K562 (cell line): ENCODE measurements around the gene RNF43. TPM values are rescaled to one million over a fixed set of nuclear protein-coding genes. Genes with fewer than 3 reads are reported as not detected.

Experiments
- ATAC-seq: fragments of 200-7000 bp; cut with Tn5 transposase; 3 replicates; pipeline ENCODE4 v1.9.1; 2020; ENCODE audit warnings: moderate library complexity
- BruUV-seq: library from RNA; stranded (reverse); fragments of 400-500 nt; replicated peaks from 2 replicates; lab custom pipeline; 2021; lab: Mats Ljungman, UMichigan
- CTCF ChIA-PET: fragments of 300-600 bp; formaldehyde crosslinking; extraction: SDS; loops from one replicate; lab custom pipeline; 2021; ENCODE audit warnings: low intra/inter-chr PET ratio; lab: Yijun Ruan, JAX
- POLR2A ChIA-PET: fragments of 300-600, 350-650 bp; sonication (Branson Sonifier 250); formaldehyde crosslinking; extraction: SDS; loops from one replicate; lab custom pipeline; 2021; ENCODE audit warnings: antibody characterized with exemption, inconsistent platforms; lab: Yijun Ruan, JAX
- DNase-seq, 4 experiments: peaks; one replicate each; pipeline versions ENCODE4 v3.0.0 to v3.0.0-alpha.2; 2011 to 2018; ENCODE audit warnings: low spot score in 3 of 4, mixed read lengths in 3 of 4; ENCODE audit errors: extremely low read depth in 1 of 4
- FAIRE-seq: peaks from 2 replicates; lab custom pipeline; 2011; peaks lifted over from hg19 to GRCh38; lab: Jason Lieb, UNC
- H2AFZ ChIP-seq: 2 replicates; pipeline ENCODE4 v1.6.0; 2011; ENCODE audit warnings: low read depth, low read length, control low read depth, inconsistent platforms
- H3K27ac ChIP-seq: fragments of 200-600 bp; 3 replicates; pipeline ENCODE4 v1.8.0; 2011; ENCODE audit warnings: low read depth, mild to moderate bottlenecking, control low read depth, inconsistent platforms, low read length, moderate library complexity, mixed read lengths; ENCODE audit errors: extremely low read depth
- H3K27me3 ChIP-seq, 2 experiments: fragments of 300-600 bp in 1 of 2; 2 replicates in 1 of 2; 3 replicates in 1 of 2; pipeline versions ENCODE4 v1.6.0 to v1.8.0; 2011; ENCODE audit warnings: inconsistent platforms in 2 of 2, low read length in 2 of 2, mild to moderate bottlenecking in 1 of 2, mixed read lengths in 1 of 2, moderate library complexity in 1 of 2; ENCODE audit not compliant: control insufficient read depth in 2 of 2, insufficient read depth in 2 of 2
- H3K36me3 ChIP-seq: fragments of 300-600 bp; 3 replicates; pipeline ENCODE4 v1.8.0; 2011; ENCODE audit warnings: mild to moderate bottlenecking, low read length, inconsistent platforms; ENCODE audit not compliant: control insufficient read depth, insufficient read depth
- H3K4me1 ChIP-seq, 2 experiments: fragments of 200-600 bp in 1 of 2; replicated peaks in 1 of 2; 2 replicates in 1 of 2; 3 replicates in 1 of 2; pipeline versions ENCODE4 v1.5.1 to v1.8.0; 2011; ENCODE audit warnings: inconsistent platforms in 2 of 2, low read length in 2 of 2, mild to moderate bottlenecking in 1 of 2, mixed read lengths in 1 of 2, moderate library complexity in 1 of 2; ENCODE audit not compliant: control insufficient read depth in 2 of 2, insufficient read depth in 2 of 2
- H3K4me2 ChIP-seq: 2 replicates; pipeline ENCODE4 v1.6.1; 2011; ENCODE audit warnings: low read length, control low read depth, inconsistent platforms, mixed read lengths; ENCODE audit not compliant: insufficient read depth
- H3K4me3 ChIP-seq: fragments of 200-600 bp; sonication (generic), shearing (Covaris generic); 2 replicates; pipeline ENCODE4 v1.5.1; 2016; ENCODE audit warnings: control low read depth, inconsistent platforms
- H3K79me2 ChIP-seq: fragments of 200-600 bp; 3 replicates; pipeline ENCODE4 v1.8.0; 2011; ENCODE audit warnings: low read length, inconsistent platforms; ENCODE audit not compliant: control insufficient read depth, insufficient read depth
- H3K9ac ChIP-seq, 2 experiments: 2 replicates each; pipeline versions ENCODE4 v1.6.0 to v1.6.1; 2011; ENCODE audit warnings: low read depth in 2 of 2, low read length in 2 of 2, control low read depth in 1 of 2, inconsistent platforms in 1 of 2, mild to moderate bottlenecking in 1 of 2, mixed read lengths in 1 of 2; ENCODE audit not compliant: insufficient read depth in 1 of 2
- H3K9me1 ChIP-seq: one replicate; pipeline ENCODE4 v1.6.0; 2011; ENCODE audit warnings: inconsistent platforms, mild to moderate bottlenecking, low read length, moderate library complexity; ENCODE audit not compliant: control insufficient read depth, insufficient read depth
- H3K9me3 ChIP-seq: replicated peaks from 2 replicates; pipeline ENCODE4 v1.5.1; 2011; ENCODE audit warnings: low read depth, low read length, inconsistent platforms; ENCODE audit not compliant: control insufficient read depth, insufficient read depth
- H4K20me1 ChIP-seq: replicated peaks from 2 replicates; pipeline ENCODE4 v1.6.1; 2011; ENCODE audit warnings: low read length, inconsistent platforms, mixed read lengths; ENCODE audit not compliant: control insufficient read depth, insufficient read depth
- ATF3 ChIP-seq, 2 experiments: fragments of 450-650 bp in 1 of 2; sonication (generic) in 1 of 2; formaldehyde crosslinking in 1 of 2; IDR thresholded peaks in 1 of 2; conservative IDR thresholded peaks in 1 of 2; 2 replicates each; pipeline versions ENCODE4 v1.6.1 to v1.8.1; 2016 to 2023; ENCODE audit warnings: mild to moderate bottlenecking in 2 of 2, moderate library complexity in 2 of 2, inconsistent platforms in 1 of 2, missing genetic modification reagents in 1 of 2
- CHAMP1 ChIP-seq: fragments of 450-650 bp; IDR thresholded peaks from 2 replicates; pipeline ENCODE4 v1.6.1; 2016; ENCODE audit warnings: mild to moderate bottlenecking
- FOSL1 ChIP-seq: fragments of 200-800 bp; sonication (Bioruptor generic); conservative IDR thresholded peaks from 2 replicates; pipeline ENCODE4 v1.6.1; 2016; ENCODE audit warnings: missing genetic modification characterization, missing compliant biosample characterization
- JUND ChIP-seq, 2 experiments: IDR thresholded peaks; 2 replicates in 1 of 2; 3 replicates in 1 of 2; pipeline ENCODE4 v1.6.1; 2011; ENCODE audit warnings: borderline replicate concordance in 2 of 2, low read depth in 2 of 2, low read length in 2 of 2, improper control_type of control experiment in 1 of 2, missing biosample characterization in 1 of 2, missing genetic modification characterization in 1 of 2, missing genetic modification reagents in 1 of 2
- MAZ ChIP-seq, 2 experiments: fragments of 450-650 bp in 1 of 2; sonication (generic) in 1 of 2; formaldehyde crosslinking; IDR thresholded peaks in 1 of 2; conservative IDR thresholded peaks in 1 of 2; 2 replicates each; pipeline versions ENCODE4 v1.4.0 to v1.5.0; 2020; ENCODE audit warnings: mild to moderate bottlenecking in 1 of 2, missing genetic modification reagents in 1 of 2
- NR2C1 ChIP-seq, 2 experiments: fragments of 450-650 bp; IDR thresholded peaks; 2 replicates each; pipeline ENCODE4 v1.6.1; 2017; ENCODE audit warnings: mild to moderate bottlenecking in 2 of 2, antibody characterized with exemption in 1 of 2, inconsistent platforms in 1 of 2, missing compliant biosample characterization in 1 of 2, missing genetic modification characterization in 1 of 2
- NR3C1 ChIP-seq: sonication (generic); formaldehyde crosslinking; IDR thresholded peaks from 2 replicates; pipeline ENCODE4 v1.8.1; 2022; ENCODE audit warnings: missing genetic modification reagents
- SMARCA4 ChIP-seq: fragments of 450-650 bp; IDR thresholded peaks from 2 replicates; pipeline ENCODE4 v1.6.1; 2016
- SOX6 ChIP-seq: fragments of 450-650 bp; IDR thresholded peaks from 2 replicates; pipeline ENCODE4 v1.6.1; 2014; ENCODE audit warnings: mild to moderate bottlenecking
- TFAP4 ChIP-seq: sonication (generic); formaldehyde crosslinking; IDR thresholded peaks from 2 replicates; pipeline ENCODE4 v1.8.0; 2022; ENCODE audit warnings: missing genetic modification reagents, mild to moderate bottlenecking, moderate library complexity, borderline replicate concordance
- ZNF592 ChIP-seq: fragments of 450-650 bp; IDR thresholded peaks from 2 replicates; pipeline ENCODE4 v1.6.1; 2017; ENCODE audit warnings: antibody characterized with exemption, mild to moderate bottlenecking
- ZNF717 ChIP-seq: fragments of 250-450 bp; sonication (Bioruptor Pico); IDR thresholded peaks from 2 replicates; pipeline ENCODE4 v1.5.0; 2021
- WGBS: fragments of 100-300 bp; shearing (Covaris generic); methylation state at CpG from one replicate; pipeline ENCODE4 v1.1.6; 2016; ENCODE audit warnings: low coverage, mixed read lengths; ENCODE audit not compliant: insufficient coverage; ENCODE audit errors: missing lambda C conversion rate; 5-methylcytosine and 5-hydroxymethylcytosine counted together
- in situ Hi-C: fragments of 300-500 bp; cut with MboI; formaldehyde crosslinking; loops from 4 replicates; pipeline ENCODE4 v1.15.0; 2018; ENCODE audit warnings: inconsistent platforms, mixed read lengths
- intact Hi-C: fragments of 100-400 bp; cut with micrococcal nuclease; formaldehyde crosslinking; loops from 2 replicates; pipeline ENCODE4 v1.14.2; 2022
- polyA plus RNA-seq, 8 experiments: library from polyadenylated mRNA; depleted of rRNA in 4 of 8; stranded (reverse) in 5 of 8; unstranded in 3 of 8; fragments of >200 nt; fragmentation: Nextera tagmentation in 2 of 8; fragmentation: Illumina TruSeq in 1 of 8; extraction: Ambion mirVana in 2 of 8; extraction: Trizol in 1 of 8; gene quantifications; 2 replicates each; pipeline versions ENCODE4 v1.2.1 to v1.2.3, GENCODE V29; 2011 to 2014; ENCODE audit warnings: inconsistent platforms in 1 of 8, missing spikeins in 1 of 8
- total RNA-seq, 7 experiments: library from RNA; depleted of rRNA in 6 of 7; stranded (reverse); fragments of >200 nt in 6 of 7; fragmentation: Illumina TruSeq in 2 of 7; extraction: Trizol in 2 of 7; gene quantifications; 2 replicates each; pipeline versions ENCODE4 v1.2.1 to v1.2.3, GENCODE V29; 2011 to 2021; ENCODE audit warnings: low replicate concordance in 1 of 7

RNF43 gene
- total and polyA plus RNA-seq, 9 of the 15 experiments (the other 6 are each of a cell fraction or from before 2014, with no cell fraction given): 0.29 to 2.7 (median 1.4) TPM

GRCh38 chr17:58379511-58379824 lies 37.9 kb downstream of the RNF43 start:
- in situ Hi-C loops: no loop called here
- DNase-seq (no peak), ATAC-seq (peak; percentile 56), FAIRE-seq (no peak)
- peak overlapping the region; percentile 76 for H2AFZ ChIP-seq
- CTCF ChIA-PET: no interaction called here
- no peaks in the 10 kb centered on the region for H4K20me1 ChIP-seq
- H3K79me2 ChIP-seq: no peaks in the 10 kb centered on the region
- H3K9ac ChIP-seq: peak overlapping the region; percentile 22 to 38; a peak in 3 of 4 replicates
- H3K4me2 ChIP-seq: peak overlapping the region; percentile 63
- H3K9me3 ChIP-seq: no peaks in the 10 kb centered on the region
- H3K27ac ChIP-seq: peak overlapping the region; percentile 27; the same call in 2 of the 3 replicates
- no peaks in the 10 kb centered on the region for H3K9me1 ChIP-seq
- H3K27me3 ChIP-seq: no peaks in the 10 kb centered on the region
- WGBS: 11% methylated on average over 3 of the region's 3 CpGs
- no peaks in the 10 kb centered on the region for H3K36me3 ChIP-seq
- intact Hi-C loops: no loop called here
- no peak overlapping the region for H3K4me3 ChIP-seq
- BruUV-seq: no TSS peak
- POLR2A ChIA-PET: interaction anchor here (0.6 to 5.4 kb wide), 16 partner anchors 10 to 1566 kb away, joined by 3 to 34 read pairs (median 4); partner anchors contain the start of genes SUPT4H1 and TSPOAP1
- H3K4me1 ChIP-seq: peaks cover 0 to 26% of the 10 kb centered on the region in 2 experiments; a peak in 4 of 5 replicates
- TF ChIP-seq NR3C1 (CRISPR knock-in tag) (no peak), NR2C1 (IDR thresholded peaks at IDR 0.05) (no peak), NR2C1 (tag; IDR thresholded peaks at IDR 0.05) (peak; percentile 15; the same call in 1 of the 2 replicates), ATF3 (IDR thresholded peaks at IDR 0.05) (peak; percentile 80), ATF3 (CRISPR knock-in tag; conservative IDR thresholded peaks at IDR 0.05) (no peak), CHAMP1 (no peak), FOSL1 (peak; percentile 25; the same call in 1 of the 2 replicates), ZNF717 (no peak), TFAP4 (CRISPR knock-in tag) (no peak), JUND (IDR thresholded peaks at IDR 0.05; ENCODE audit: borderline replicate concordance, low read depth, low read length) (0 out of 2 replicates have a peak, but pooled peaks have one; percentile 1), JUND (tag; IDR thresholded peaks at IDR 0.05; ENCODE audit: borderline replicate concordance, low read depth, low read length) (no peak), ZNF592 (0 out of 2 replicates have a peak, but pooled peaks have one; percentile 35), SOX6 (0 out of 2 replicates have a peak, but pooled peaks have one; percentile 2), SMARCA4 (peak; percentile 46; the same call in 1 of the 2 replicates), MAZ (CRISPR knock-in tag; conservative IDR thresholded peaks at IDR 0.05 in 1 of 2, IDR thresholded peaks at IDR 0.05 in 1 of 2) (peak in 1 of 2 experiments; percentile 41; a peak in 1 of 4 replicates)
